ACHN (cell line): ENCODE measurements around the gene TMEM61.
"Not testable (repeated sequence)": the region's sequence is repeated elsewhere in the genome, so short reads cannot be mapped to it uniquely, and the experiment has no call there.

ENCODE experiments used
- DNase-seq: peaks from one replicate; pipeline ENCODE4 v3.0.0-alpha.2; 2015
- in situ Hi-C: cut with HindIII; loops from 2 replicates; pipeline ENCODE4 v1.10.0; 2017; ENCODE audit warnings: low sequenced_read_pairs, low pct_ligation_motif_present, low pct_unique_long_range_greater_than_20kb

Gene TMEM61

GRCh38 chr1:55021942-55022546 is 41.6 kb downstream of the TMEM61 start:
- in situ Hi-C loops: no loop called here

GRCh38 chr1:55024163-55024562 is 43.7 kb downstream of the TMEM61 start:
- DNase-seq, in situ Hi-C loops: not testable (repeated sequence)

More at GRCh38 chr1:55021942-55022546, 41.6 kb downstream of the TMEM61 start:
- peak; percentile 92 for DNase-seq

- in situ Hi-C loops, DNase-seq: not testable (repeated sequence)
Observed at GRCh38 chr1:55026682-55027081, 46.3 kb downstream of the TMEM61 start.

GRCh38 chr1:55031098-55031497 is 50.7 kb downstream of the TMEM61 start:
- in situ Hi-C loops, DNase-seq: not testable (repeated sequence)

GRCh38 chr1:55033265-55033614 is 52.8 kb downstream of the TMEM61 start:
- in situ Hi-C loops: no loop called here
- DNase-seq: no peak

GRCh38 chr1:55034476-55035133 is 54.2 kb downstream of the TMEM61 start:
- DNase-seq: no peak

GRCh38 chr1:55035904-55036303 is 55.5 kb downstream of the TMEM61 start:
- in situ Hi-C loops: no loop called here

More at GRCh38 chr1:55034476-55035133, 54.2 kb downstream of the TMEM61 start:
- in situ Hi-C loops: no loop called here

GRCh38 chr1:55037733-55038551 is 57.5 kb downstream of the TMEM61 start:
- in situ Hi-C loops: no loop called here
- DNase-seq: no peak

More at GRCh38 chr1:55035904-55036303, 55.5 kb downstream of the TMEM61 start:
- DNase-seq: no peak

GRCh38 chr1:55038552-55038838 is 58.1 kb downstream of the TMEM61 start:
- no peak for DNase-seq
- in situ Hi-C loops: no loop called here

- in situ Hi-C loops: no loop called here
- DNase-seq: no peak
Observed at GRCh38 chr1:55038974-55039341, 58.5 kb downstream of the TMEM61 start.

GRCh38 chr1:55039342-55040082 is 59.1 kb downstream of the TMEM61 start, which contains the start of gene PCSK9:
PCSK9 (plus strand) TSS chr1:55039548; CDS start chr1:55039838, 290 bp downstream.
- in situ Hi-C loops: no loop called here
- DNase-seq: peak; percentile 7

GRCh38 chr1:55040083-55040932 is 59.9 kb downstream of the TMEM61 start:
- DNase-seq: no peak
- in situ Hi-C loops: no loop called here

- in situ Hi-C loops: no loop called here
- no peak for DNase-seq
Observed at GRCh38 chr1:55040933-55041494, 60.6 kb downstream of the TMEM61 start.

GRCh38 chr1:55041613-55042012 is 61.2 kb downstream of the TMEM61 start:
- in situ Hi-C loops: no loop called here
- DNase-seq: no peak
